ENCODE data around the gene UNC119. TPM values are rescaled to one million over a fixed set of nuclear protein-coding genes. Genes with fewer than 3 reads are reported as not detected.

The UNC119 gene
- total RNA-seq, 4 donors from 2014 or later = 16.1 to 36.3 (median 23.2) TPM

DNA sequence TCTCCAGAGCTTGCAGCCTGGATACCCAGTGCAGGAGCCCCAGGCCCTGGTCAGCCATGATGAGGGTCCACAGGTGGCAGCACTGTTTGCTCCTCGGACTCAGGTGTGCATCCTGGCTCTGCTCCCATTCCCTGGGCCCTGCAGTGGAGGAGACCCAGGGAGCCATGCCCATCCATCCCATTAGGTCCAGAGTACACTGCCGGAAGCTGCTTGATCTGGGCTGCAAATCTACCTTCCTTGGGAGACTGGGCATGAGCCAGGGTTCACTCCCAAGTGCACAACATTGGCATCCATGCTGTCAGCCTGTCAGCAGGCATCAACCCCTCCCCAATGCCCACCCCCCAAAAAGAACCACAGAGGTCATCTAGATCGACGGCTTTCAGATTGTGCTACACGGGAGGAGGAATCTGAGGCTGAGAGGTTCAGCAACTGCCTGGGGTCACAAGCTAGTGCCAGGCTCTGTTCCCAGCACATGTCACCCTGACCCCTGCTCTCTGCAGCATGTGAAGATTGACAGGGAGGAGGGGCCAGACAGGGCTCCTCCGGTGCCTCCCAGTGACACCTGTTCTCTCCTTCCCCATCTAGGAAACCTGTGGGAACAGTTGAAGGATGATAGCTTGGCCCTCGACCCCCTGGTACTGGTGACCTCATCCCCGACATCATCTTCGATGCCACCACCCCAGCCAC lies 15.7 kb downstream of the UNC119 start:
- no peak overlapping the region for H3K27ac ChIP-seq (replicated peaks in 1 of 4)
- H3K27me3 ChIP-seq = peaks cover 0 to 16% (median 0%) of the 10 kb centered on the region in 4 donors
- no peaks in the 10 kb centered on the region for H3K9me3 ChIP-seq
- TF ChIP-seq, protein P1, sequence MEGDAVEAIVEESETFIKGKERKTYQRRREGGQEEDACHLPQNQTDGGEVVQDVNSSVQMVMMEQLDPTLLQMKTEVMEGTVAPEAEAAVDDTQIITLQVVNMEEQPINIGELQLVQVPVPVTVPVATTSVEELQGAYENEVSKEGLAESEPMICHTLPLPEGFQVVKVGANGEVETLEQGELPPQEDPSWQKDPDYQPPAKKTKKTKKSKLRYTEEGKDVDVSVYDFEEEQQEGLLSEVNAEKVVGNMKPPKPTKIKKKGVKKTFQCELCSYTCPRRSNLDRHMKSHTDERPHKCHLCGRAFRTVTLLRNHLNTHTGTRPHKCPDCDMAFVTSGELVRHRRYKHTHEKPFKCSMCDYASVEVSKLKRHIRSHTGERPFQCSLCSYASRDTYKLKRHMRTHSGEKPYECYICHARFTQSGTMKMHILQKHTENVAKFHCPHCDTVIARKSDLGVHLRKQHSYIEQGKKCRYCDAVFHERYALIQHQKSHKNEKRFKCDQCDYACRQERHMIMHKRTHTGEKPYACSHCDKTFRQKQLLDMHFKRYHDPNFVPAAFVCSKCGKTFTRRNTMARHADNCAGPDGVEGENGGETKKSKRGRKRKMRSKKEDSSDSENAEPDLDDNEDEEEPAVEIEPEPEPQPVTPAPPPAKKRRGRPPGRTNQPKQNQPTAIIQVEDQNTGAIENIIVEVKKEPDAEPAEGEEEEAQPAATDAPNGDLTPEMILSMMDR (IDR thresholded peaks at IDR 0.05) = no peak
- TF ChIP-seq EP300 (IDR thresholded peaks at IDR 0.05) (no peak), POLR2A (IDR thresholded peaks at IDR 0.05; ENCODE audit: low read depth) (no peak), POLR2AphosphoS5 (IDR thresholded peaks at IDR 0.05) (no peak)
- no peak overlapping the region for H3K4me3 ChIP-seq
- intact Hi-C loops (cut with DNase I) = no loop called here
- no peaks in the 10 kb centered on the region for H3K36me3 ChIP-seq
- H3K4me1 ChIP-seq = no peaks in the 10 kb centered on the region
- WGBS = 65% methylated on average over 5 of the region's 9 CpGs
- DNase-seq (ENCODE audit: extremely low spot score) = no peak

- 78% methylated on average over 3 of the region's 11 CpGs for WGBS
- no peak for DNase-seq (ENCODE audit: extremely low spot score)
- intact Hi-C loops (cut with DNase I) = no loop called here
- Histone ChIP-seq H3K4me1 (no peaks in the 10 kb centered on the region), H3K27me3 (peaks cover 0 to 28% (median 0%) of the 10 kb centered on the region in 4 donors), H3K9me3 (no peaks in the 10 kb centered on the region), H3K4me3 (no peak overlapping the region), H3K27ac (replicated peaks in 1 of 4) (no peak overlapping the region), H3K36me3 (no peaks in the 10 kb centered on the region)
- TF ChIP-seq POLR2A (IDR thresholded peaks at IDR 0.05; ENCODE audit: low read depth) (no peak), EP300 (IDR thresholded peaks at IDR 0.05) (no peak), POLR2AphosphoS5 (IDR thresholded peaks at IDR 0.05) (no peak)
- TF ChIP-seq, protein P1 (IDR thresholded peaks at IDR 0.05) = no peak
Measured at GRCh38 chr17:28534740-28535375, 17.6 kb downstream of the UNC119 start.

GRCh38 chr17:28533091-28533807 lies 19.2 kb downstream of the UNC119 start:
- TF ChIP-seq POLR2A (IDR thresholded peaks at IDR 0.05; ENCODE audit: low read depth) (no peak), EP300 (IDR thresholded peaks at IDR 0.05) (no peak), POLR2AphosphoS5 (IDR thresholded peaks at IDR 0.05) (no peak)
- TF ChIP-seq, protein P1 (IDR thresholded peaks at IDR 0.05) = no peak
- no peak for DNase-seq (ENCODE audit: extremely low spot score)
- WGBS = 79% methylated on average over 10 of the region's 16 CpGs
- Histone ChIP-seq H3K9me3 (no peaks in the 10 kb centered on the region), H3K27me3 (peaks cover 0 to 28% (median 0%) of the 10 kb centered on the region in 4 donors), H3K4me3 (no peak overlapping the region), H3K36me3 (no peaks in the 10 kb centered on the region), H3K27ac (replicated peaks in 1 of 4) (no peak overlapping the region), H3K4me1 (no peaks in the 10 kb centered on the region)
- intact Hi-C loops (cut with DNase I) = no loop called here

GRCh38 chr17:28532050-28532960 lies 20.1 kb downstream of the UNC119 start:
- Histone ChIP-seq H3K4me1 (no peaks in the 10 kb centered on the region), H3K27ac (replicated peaks in 1 of 4) (no peak overlapping the region), H3K4me3 (no peak overlapping the region), H3K27me3 (peaks cover 0 to 28% (median 0%) of the 10 kb centered on the region in 4 donors), H3K36me3 (no peaks in the 10 kb centered on the region), H3K9me3 (no peaks in the 10 kb centered on the region)
- intact Hi-C loops (cut with DNase I) = no loop called here
- DNase-seq (ENCODE audit: extremely low spot score) = no peak
- no peak for TF ChIP-seq EP300 (IDR thresholded peaks at IDR 0.05)
- no peak for TF ChIP-seq POLR2AphosphoS5 (IDR thresholded peaks at IDR 0.05)
- no peak for TF ChIP-seq POLR2A (IDR thresholded peaks at IDR 0.05; ENCODE audit: low read depth)
- TF ChIP-seq, protein P1 (IDR thresholded peaks at IDR 0.05) = no peak
- WGBS = 74% methylated on average over 7 of the region's 7 CpGs
